GM06990 (cell line): ENCODE measurements around the gene LPGAT1.

ENCODE experiments used
- DNase-seq: peaks from one replicate; pipeline ENCODE4 v3.0.0-alpha.2; 2011; ENCODE audit not compliant: insufficient read length; ENCODE audit errors: extremely low read depth
- H3K27me3 ChIP-seq: replicated peaks from 2 replicates; pipeline ENCODE4 v1.6.0; 2011; ENCODE audit warnings: low read length; ENCODE audit not compliant: control insufficient read depth, insufficient read depth
- H3K36me3 ChIP-seq: 2 replicates; pipeline ENCODE4 v1.5.1; 2011; ENCODE audit warnings: low read length; ENCODE audit not compliant: control insufficient read depth, insufficient read depth
- H3K4me3 ChIP-seq: replicated peaks from 2 replicates; pipeline ENCODE4 v1.5.1; 2011; ENCODE audit warnings: low read depth, mild to moderate bottlenecking, control low read depth, low read length
- CTCF ChIP-seq: IDR thresholded peaks from 2 replicates; pipeline ENCODE4 v1.5.1; 2011; ENCODE audit warnings: low read length, control low read depth, mild to moderate bottlenecking, inconsistent platforms; ENCODE audit not compliant: insufficient read depth, poor library complexity, severe bottlenecking

LPGAT1 gene

GRCh38 chr1:211753649-211754251 lies 76.8 kb downstream of the LPGAT1 start:
- Histone ChIP-seq H3K4me3 (no peak overlapping the region), H3K27me3 (no peaks in the 10 kb centered on the region), H3K36me3 (peaks cover 4% of the 10 kb centered on the region; the same call in 1 of the 2 replicates)
- no peak for DNase-seq
- TF ChIP-seq CTCF = no peak

- no peak for DNase-seq
- no peak for TF ChIP-seq CTCF
- Histone ChIP-seq H3K36me3 (peaks cover 4% of the 10 kb centered on the region; the same call in 1 of the 2 replicates), H3K27me3 (no peaks in the 10 kb centered on the region), H3K4me3 (no peak overlapping the region)
Observed at GRCh38 chr1:211752951-211753486, 77.5 kb downstream of the LPGAT1 start.

GRCh38 chr1:211752317-211752716 lies 78.2 kb downstream of the LPGAT1 start:
- no peak for TF ChIP-seq CTCF
- DNase-seq = no peak
- H3K27me3 ChIP-seq = no peaks in the 10 kb centered on the region
- H3K36me3 ChIP-seq = peaks cover 6% of the 10 kb centered on the region
- no peak overlapping the region for H3K4me3 ChIP-seq

- Histone ChIP-seq H3K4me3 (no peak overlapping the region), H3K27me3 (no peaks in the 10 kb centered on the region), H3K36me3 (peaks cover 6% of the 10 kb centered on the region)
- DNase-seq = no peak
- TF ChIP-seq CTCF = no peak
Observed at GRCh38 chr1:211751438-211751837, 79.1 kb downstream of the LPGAT1 start.

GRCh38 chr1:211750599-211750998 lies 80.0 kb downstream of the LPGAT1 start:
- Histone ChIP-seq H3K36me3 (peaks cover 6% of the 10 kb centered on the region), H3K4me3 (no peak overlapping the region), H3K27me3 (no peaks in the 10 kb centered on the region)
- no peak for DNase-seq
- TF ChIP-seq CTCF = no peak
